Measurements from ENCODE around the gene SYT12. TPM values are rescaled to one million over a fixed set of nuclear protein-coding genes. Genes with fewer than 3 reads are reported as not detected.

SYT12 gene
- total and polyA plus RNA-seq, 2 donors from 2014 or later = 0.13 to 4.2 TPM

- H3K36me3 ChIP-seq (ENCODE audit: control insufficient read depth in 2 of 3, insufficient read depth in 3 of 3, low read length in 3 of 3) = no peaks in the 10 kb centered on the region
- no peaks in the 10 kb centered on the region for H3K27me3 ChIP-seq (ENCODE audit: control insufficient read depth, insufficient read depth, low read length)
- no peak overlapping the region for H3K27ac ChIP-seq (ENCODE audit: low read depth in 2 of 2, low read length in 2 of 2)
- H3K4me1 ChIP-seq (ENCODE audit: control insufficient read depth in 2 of 3, insufficient read depth in 2 of 3, low read depth in 1 of 3, low read length in 3 of 3) = no peaks in the 10 kb centered on the region
- FAIRE-seq = no peak
- no peak overlapping the region for H3K4me3 ChIP-seq (ENCODE audit: low read length in 3 of 3)
- no peak overlapping the region for H3K9ac ChIP-seq (ENCODE audit: low read length in 3 of 3)
- intact Hi-C loops (cut with DNase I) = no loop called here
- TF ChIP-seq, protein P1, sequence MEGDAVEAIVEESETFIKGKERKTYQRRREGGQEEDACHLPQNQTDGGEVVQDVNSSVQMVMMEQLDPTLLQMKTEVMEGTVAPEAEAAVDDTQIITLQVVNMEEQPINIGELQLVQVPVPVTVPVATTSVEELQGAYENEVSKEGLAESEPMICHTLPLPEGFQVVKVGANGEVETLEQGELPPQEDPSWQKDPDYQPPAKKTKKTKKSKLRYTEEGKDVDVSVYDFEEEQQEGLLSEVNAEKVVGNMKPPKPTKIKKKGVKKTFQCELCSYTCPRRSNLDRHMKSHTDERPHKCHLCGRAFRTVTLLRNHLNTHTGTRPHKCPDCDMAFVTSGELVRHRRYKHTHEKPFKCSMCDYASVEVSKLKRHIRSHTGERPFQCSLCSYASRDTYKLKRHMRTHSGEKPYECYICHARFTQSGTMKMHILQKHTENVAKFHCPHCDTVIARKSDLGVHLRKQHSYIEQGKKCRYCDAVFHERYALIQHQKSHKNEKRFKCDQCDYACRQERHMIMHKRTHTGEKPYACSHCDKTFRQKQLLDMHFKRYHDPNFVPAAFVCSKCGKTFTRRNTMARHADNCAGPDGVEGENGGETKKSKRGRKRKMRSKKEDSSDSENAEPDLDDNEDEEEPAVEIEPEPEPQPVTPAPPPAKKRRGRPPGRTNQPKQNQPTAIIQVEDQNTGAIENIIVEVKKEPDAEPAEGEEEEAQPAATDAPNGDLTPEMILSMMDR (IDR thresholded peaks at IDR 0.05; ENCODE audit: borderline replicate concordance, extremely low read depth, insufficient read depth) = no peak
- DNase-seq = no peak
- H3K9me3 ChIP-seq (ENCODE audit: control insufficient read depth in 2 of 3, insufficient read depth in 1 of 3, low read length in 3 of 3) = no peaks in the 10 kb centered on the region
These were observed 15.8 kb upstream of the SYT12 start for GRCh38 chr11:67007126-67007525.

- Histone ChIP-seq H3K4me3 (ENCODE audit: low read length in 3 of 3) (no peak overlapping the region), H3K27me3 (ENCODE audit: control insufficient read depth, insufficient read depth, low read length) (no peaks in the 10 kb centered on the region), H3K27ac (ENCODE audit: low read depth in 2 of 2, low read length in 2 of 2) (no peak overlapping the region), H3K36me3 (ENCODE audit: control insufficient read depth in 2 of 3, insufficient read depth in 3 of 3, low read length in 3 of 3) (no peaks in the 10 kb centered on the region), H3K9me3 (ENCODE audit: control insufficient read depth in 2 of 3, insufficient read depth in 1 of 3, low read length in 3 of 3) (no peaks in the 10 kb centered on the region), H3K9ac (ENCODE audit: low read length in 3 of 3) (no peak overlapping the region), H3K4me1 (ENCODE audit: control insufficient read depth in 2 of 3, insufficient read depth in 2 of 3, low read depth in 1 of 3, low read length in 3 of 3) (no peaks in the 10 kb centered on the region)
- intact Hi-C loops (cut with DNase I) = no loop called here
- FAIRE-seq (no peak), DNase-seq (no peak)
- TF ChIP-seq, protein P1 (IDR thresholded peaks at IDR 0.05; ENCODE audit: borderline replicate concordance, extremely low read depth, insufficient read depth) = no peak
These were observed 12.5 kb upstream of the SYT12 start for GRCh38 chr11:67010296-67010905.

DNA sequence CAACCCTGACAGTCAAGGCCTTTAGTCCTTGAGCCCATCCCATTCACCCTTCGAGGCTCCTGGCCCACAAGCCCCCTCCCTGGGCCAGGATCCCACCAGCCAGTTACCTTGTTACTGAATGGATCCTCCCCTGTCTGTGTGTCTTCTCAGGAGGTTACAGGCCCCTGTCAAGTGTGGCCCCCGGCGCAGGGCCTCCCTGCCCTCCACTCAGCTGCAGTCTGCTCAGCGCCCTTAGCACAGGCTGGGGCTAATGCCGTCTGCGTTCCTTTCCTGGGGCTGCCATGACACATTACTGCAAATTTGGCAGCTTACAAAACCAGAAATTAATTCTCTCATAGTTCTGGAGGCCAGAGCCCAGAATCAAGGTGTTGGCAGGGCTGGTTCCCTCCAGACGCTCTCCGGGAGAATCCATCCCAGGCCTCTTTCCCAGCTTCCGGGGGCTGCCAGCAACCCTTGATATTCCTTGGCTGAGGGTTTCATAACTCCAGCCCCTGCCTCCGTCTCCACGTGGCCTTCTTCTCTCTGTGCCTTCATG is 9.4 kb upstream of the SYT12 start:
- intact Hi-C loops (cut with DNase I) = no loop called here
- H3K27ac ChIP-seq (ENCODE audit: low read depth in 2 of 2, low read length in 2 of 2) = no peak overlapping the region
- H3K36me3 ChIP-seq (ENCODE audit: control insufficient read depth in 2 of 3, insufficient read depth in 3 of 3, low read length in 3 of 3) = no peaks in the 10 kb centered on the region
- no peaks in the 10 kb centered on the region for H3K9me3 ChIP-seq (ENCODE audit: control insufficient read depth in 2 of 3, insufficient read depth in 1 of 3, low read length in 3 of 3)
- H3K4me3 ChIP-seq (ENCODE audit: low read length in 3 of 3) = no peak overlapping the region
- TF ChIP-seq, protein P1 (IDR thresholded peaks at IDR 0.05; ENCODE audit: borderline replicate concordance, extremely low read depth, insufficient read depth) = no peak
- no peak overlapping the region for H3K9ac ChIP-seq (ENCODE audit: low read length in 3 of 3)
- DNase-seq (no peak), FAIRE-seq (no peak)
- H3K27me3 ChIP-seq (ENCODE audit: control insufficient read depth, insufficient read depth, low read length) = no peaks in the 10 kb centered on the region
- H3K4me1 ChIP-seq (ENCODE audit: control insufficient read depth in 2 of 3, insufficient read depth in 2 of 3, low read depth in 1 of 3, low read length in 3 of 3) = no peaks in the 10 kb centered on the region
